ENCODE results near the gene PRKG1. TPM values are rescaled to one million over a fixed set of nuclear protein-coding genes. Genes with fewer than 3 reads are reported as not detected.

Gene PRKG1
- total RNA-seq, 2 donors from 2014 or later, result 8.1 to 16.6 TPM

GRCh38 chr10:52007091-52007490 is 932.8 kb downstream of the PRKG1 start:
- H3K27me3 ChIP-seq, result no peaks in the 10 kb centered on the region
- no peaks in the 10 kb centered on the region for H3K36me3 ChIP-seq
- no peaks in the 10 kb centered on the region for H3K4me1 ChIP-seq
- no peak overlapping the region for H3K9ac ChIP-seq (ENCODE audit: low read depth in 2 of 2, low read length in 2 of 2)
- no peak for DNase-seq
- intact Hi-C loops (cut with DNase I), result no loop called here
- H3K4me3 ChIP-seq, result no peak overlapping the region
- no peaks in the 10 kb centered on the region for H3K9me3 ChIP-seq
- no peak overlapping the region for H3K27ac ChIP-seq
- no peak for TF ChIP-seq CTCF (IDR thresholded peaks at IDR 0.05)

- H3K27ac ChIP-seq, result no peak overlapping the region
- H3K4me3 ChIP-seq, result no peak overlapping the region
- no peaks in the 10 kb centered on the region for H3K27me3 ChIP-seq
- H3K9ac ChIP-seq (ENCODE audit: low read depth in 2 of 2, low read length in 2 of 2), result no peak overlapping the region
- intact Hi-C loops (cut with DNase I), result no loop called here
- H3K4me1 ChIP-seq, result no peaks in the 10 kb centered on the region
- DNase-seq, result no peak
- no peaks in the 10 kb centered on the region for H3K9me3 ChIP-seq
- no peaks in the 10 kb centered on the region for H3K36me3 ChIP-seq
- no peak for TF ChIP-seq CTCF (IDR thresholded peaks at IDR 0.05)
Observed at GRCh38 chr10:52011118-52011517, 936.8 kb downstream of the PRKG1 start.

GRCh38 chr10:52019077-52019555 is 944.8 kb downstream of the PRKG1 start:
- H3K27ac ChIP-seq, result no peak overlapping the region
- H3K4me3 ChIP-seq, result no peak overlapping the region
- no peaks in the 10 kb centered on the region for H3K27me3 ChIP-seq
- intact Hi-C loops (cut with DNase I), result no loop called here
- no peaks in the 10 kb centered on the region for H3K9me3 ChIP-seq
- H3K4me1 ChIP-seq, result no peaks in the 10 kb centered on the region
- TF ChIP-seq CTCF (IDR thresholded peaks at IDR 0.05), result no peak
- no peak for DNase-seq
- H3K9ac ChIP-seq (ENCODE audit: low read depth in 2 of 2, low read length in 2 of 2), result no peak overlapping the region
- no peaks in the 10 kb centered on the region for H3K36me3 ChIP-seq

- no peaks in the 10 kb centered on the region for H3K4me1 ChIP-seq
- H3K4me3 ChIP-seq, result no peak overlapping the region
- no peak for DNase-seq
- H3K9me3 ChIP-seq, result no peaks in the 10 kb centered on the region
- intact Hi-C loops (cut with DNase I), result no loop called here
- no peaks in the 10 kb centered on the region for H3K27me3 ChIP-seq
- H3K36me3 ChIP-seq, result no peaks in the 10 kb centered on the region
- no peak for TF ChIP-seq CTCF (IDR thresholded peaks at IDR 0.05)
- H3K27ac ChIP-seq, result no peak overlapping the region
- H3K9ac ChIP-seq (ENCODE audit: low read depth in 2 of 2, low read length in 2 of 2), result no peak overlapping the region
Observed at GRCh38 chr10:52019656-52020055, 945.4 kb downstream of the PRKG1 start.

- no peak for DNase-seq
- no peak overlapping the region for H3K27ac ChIP-seq
- H3K9me3 ChIP-seq, result no peaks in the 10 kb centered on the region
- no peak overlapping the region for H3K4me3 ChIP-seq
- TF ChIP-seq CTCF (IDR thresholded peaks at IDR 0.05), result no peak
- no peaks in the 10 kb centered on the region for H3K27me3 ChIP-seq
- H3K36me3 ChIP-seq, result no peaks in the 10 kb centered on the region
- no peak overlapping the region for H3K9ac ChIP-seq (ENCODE audit: low read depth in 2 of 2, low read length in 2 of 2)
- intact Hi-C loops (cut with DNase I), result no loop called here
- no peaks in the 10 kb centered on the region for H3K4me1 ChIP-seq
Observed at GRCh38 chr10:52020173-52020572, 945.9 kb downstream of the PRKG1 start.

GRCh38 chr10:52020702-52021101 is 946.4 kb downstream of the PRKG1 start:
- intact Hi-C loops (cut with DNase I), result no loop called here
- Histone ChIP-seq H3K9ac (ENCODE audit: low read depth in 2 of 2, low read length in 2 of 2) (no peak overlapping the region), H3K27me3 (no peaks in the 10 kb centered on the region), H3K36me3 (no peaks in the 10 kb centered on the region), H3K4me1 (no peaks in the 10 kb centered on the region), H3K4me3 (no peak overlapping the region), H3K27ac (no peak overlapping the region), H3K9me3 (no peaks in the 10 kb centered on the region)
- TF ChIP-seq CTCF (IDR thresholded peaks at IDR 0.05), result no peak
- DNase-seq, result no peak

Data from colonic mucosa (tissue), 4 donors.